HepG2 (cell line): ENCODE data around the gene ZBED6. TPM values are rescaled to one million over a fixed set of nuclear protein-coding genes. Genes with fewer than 3 reads are reported as not detected.

Source experiments
- BRCA1 ChIP-seq: sonication (generic); formaldehyde crosslinking; IDR thresholded peaks from 2 replicates; pipeline ENCODE4 v1.4.0; 2020; ENCODE audit warnings: missing genetic modification reagents
- CENPT ChIP-seq: sonication (generic); formaldehyde crosslinking; IDR thresholded peaks from 2 replicates; pipeline ENCODE4 v1.8.0; 2022; ENCODE audit warnings: low read depth, mild to moderate bottlenecking, moderate library complexity, missing genetic modification reagents
- CHCHD3 ChIP-seq: sonication (generic); formaldehyde crosslinking; IDR thresholded peaks from 2 replicates; pipeline ENCODE4 v1.8.0; 2022; ENCODE audit warnings: mild to moderate bottlenecking, missing genetic modification reagents, moderate library complexity
- EEA1 ChIP-seq: sonication (generic); formaldehyde crosslinking; IDR thresholded peaks from 2 replicates; pipeline ENCODE4 v1.5.1; 2020; ENCODE audit warnings: mild to moderate bottlenecking, missing genetic modification reagents, borderline replicate concordance
- FIP1L1 ChIP-seq: fragments of 200-400 bp; formaldehyde crosslinking; IDR thresholded peaks from 2 replicates; pipeline ENCODE4 v1.6.1; 2018; ENCODE audit warnings: low read depth, mild to moderate bottlenecking, low read length, moderate library complexity, borderline replicate concordance; ENCODE audit not compliant: insufficient read depth
- IRX3 ChIP-seq: sonication (generic); formaldehyde crosslinking; IDR thresholded peaks from 2 replicates; pipeline ENCODE4 v1.8.1; 2023; ENCODE audit warnings: mild to moderate bottlenecking, low read depth, missing genetic modification reagents, borderline replicate concordance
- KLF6 ChIP-seq: IDR thresholded peaks from 2 replicates; pipeline ENCODE4 v1.8.0; 2016; ENCODE audit warnings: missing biosample characterization, missing genetic modification reagents
- LRRFIP1 ChIP-seq: sonication (generic); formaldehyde crosslinking; conservative IDR thresholded peaks from 2 replicates; pipeline ENCODE4 v1.4.0; 2020; ENCODE audit warnings: missing genetic modification reagents
- MED8 ChIP-seq: sonication (generic); formaldehyde crosslinking; IDR thresholded peaks from 2 replicates; pipeline ENCODE4 v1.8.1; 2023; ENCODE audit warnings: mild to moderate bottlenecking, missing genetic modification reagents; ENCODE audit not compliant: insufficient replicate concordance
- MLLT10 ChIP-seq: sonication (generic); formaldehyde crosslinking; IDR thresholded peaks from 2 replicates; pipeline ENCODE4 v1.4.0; 2020; ENCODE audit warnings: missing genetic modification reagents
- NFE2 ChIP-seq: sonication (generic); formaldehyde crosslinking; IDR thresholded peaks from 2 replicates; pipeline ENCODE4 v1.4.0; 2020; ENCODE audit warnings: missing genetic modification reagents
- NPAS2 ChIP-seq: sonication (generic); formaldehyde crosslinking; IDR thresholded peaks from 2 replicates; pipeline ENCODE4 v1.8.0; 2022; ENCODE audit warnings: mild to moderate bottlenecking, missing genetic modification reagents, borderline replicate concordance
- RNF219 ChIP-seq: sonication (generic); formaldehyde crosslinking; IDR thresholded peaks from 2 replicates; pipeline ENCODE4 v1.5.0; 2020; ENCODE audit warnings: mild to moderate bottlenecking, missing genetic modification reagents
- ZFAT ChIP-seq: sonication (generic); formaldehyde crosslinking; conservative IDR thresholded peaks from 2 replicates; pipeline ENCODE4 v1.8.1; 2023; ENCODE audit warnings: missing genetic modification reagents, inconsistent platforms
- ZMYM4 ChIP-seq: sonication (generic); formaldehyde crosslinking; IDR thresholded peaks from 2 replicates; pipeline ENCODE4 v1.8.1; 2023; ENCODE audit warnings: mild to moderate bottlenecking, missing genetic modification reagents
- ZNF160 ChIP-seq: sonication (generic); formaldehyde crosslinking; IDR thresholded peaks from 2 replicates; pipeline ENCODE4 v1.8.0; 2022; ENCODE audit warnings: mild to moderate bottlenecking, inconsistent platforms, missing genetic modification reagents
- ZNF274 ChIP-seq: sonication (generic); formaldehyde crosslinking; IDR thresholded peaks from 2 replicates; pipeline ENCODE4 v1.5.1; 2020; ENCODE audit warnings: mild to moderate bottlenecking, missing genetic modification reagents
- ZNF282 ChIP-seq: fragments of 450-650 bp; IDR thresholded peaks from 2 replicates; pipeline ENCODE4 v1.6.1; 2018; ENCODE audit not compliant: partially characterized antibody
- ZNF562 ChIP-seq: sonication (generic); formaldehyde crosslinking; IDR thresholded peaks from 2 replicates; pipeline ENCODE4 v1.8.0; 2022; ENCODE audit warnings: missing genetic modification reagents, borderline replicate concordance
- ZNF564 ChIP-seq: sonication (generic); formaldehyde crosslinking; IDR thresholded peaks from 2 replicates; pipeline ENCODE4 v1.8.1; 2023; ENCODE audit warnings: mild to moderate bottlenecking, missing genetic modification reagents
- ZNF570 ChIP-seq: sonication (generic); formaldehyde crosslinking; IDR thresholded peaks from 2 replicates; pipeline ENCODE4 v1.4.0; 2020; ENCODE audit warnings: mild to moderate bottlenecking, missing genetic modification reagents, borderline replicate concordance
- ZSCAN30 ChIP-seq: sonication (generic); formaldehyde crosslinking; IDR thresholded peaks from 2 replicates; pipeline ENCODE4 v1.5.0; 2020; ENCODE audit warnings: mild to moderate bottlenecking, missing genetic modification reagents
- polyA plus RNA-seq, 8 experiments: library from polyadenylated mRNA; depleted of rRNA in 3 of 8; stranded (reverse) in 7 of 8; unstranded in 1 of 8; fragments of >200 nt; fragmentation: Illumina TruSeq in 4 of 8; extraction: Trizol in 4 of 8; gene quantifications; 2 replicates each; pipeline versions ENCODE4 v1.2.1 to v1.2.3, GENCODE V29; 2011 to 2016; ENCODE audit warnings: low read depth in 4 of 8, missing spikeins in 1 of 8, mixed read lengths in 1 of 8; ENCODE audit not compliant: insufficient read depth in 1 of 8
- total RNA-seq, 5 experiments: library from RNA; depleted of rRNA; stranded (reverse); fragments of >200 nt; fragmentation: Illumina TruSeq; extraction: Trizol; gene quantifications; 2 replicates each; pipeline ENCODE4 v1.2.3, GENCODE V29; 2016; ENCODE audit warnings: low read depth in 1 of 5
- TF ChIP-seq, protein P1 (sequence below): sonication (generic); formaldehyde crosslinking; IDR thresholded peaks from 2 replicates; pipeline ENCODE4 v1.4.0; 2020; ENCODE audit warnings: missing genetic modification reagents
- TF ChIP-seq, protein P2 (sequence below): IDR thresholded peaks from 2 replicates; pipeline ENCODE4 v1.6.1; 2016; ENCODE audit warnings: mild to moderate bottlenecking, missing biosample characterization, missing genetic modification reagents

The ZBED6 gene
- total and polyA plus RNA-seq, 2 of the 13 experiments (the other 11 are each of a cell fraction or from before 2014, with no cell fraction given), result 9.3 to 12.5 TPM

- TF ChIP-seq NFE2 (CRISPR knock-in tag) (no peak), ZNF564 (CRISPR knock-in tag) (no peak), MLLT10 (CRISPR knock-in tag) (no peak), CHCHD3 (CRISPR knock-in tag) (no peak), RNF219 (no peak), ZNF570 (no peak), MED8 (CRISPR knock-in tag) (peak; percentile 20), ZNF160 (peak; percentile 63; the same call in 1 of the 2 replicates), IRX3 (CRISPR knock-in tag) (no peak), ZMYM4 (peak; percentile 45; the same call in 1 of the 2 replicates), NPAS2 (CRISPR knock-in tag) (no peak), ZNF562 (no peak), ZNF274 (CRISPR knock-in tag) (peak; percentile 58; the same call in 1 of the 2 replicates), EEA1 (no peak), LRRFIP1 (CRISPR knock-in tag) (no peak), ZFAT (CRISPR knock-in tag) (no peak), CENPT (CRISPR knock-in tag) (no peak), ZNF282 (no peak), ZSCAN30 (CRISPR knock-in tag) (no peak), FIP1L1 (no peak), BRCA1 (CRISPR knock-in tag) (no peak), KLF6 (peak; percentile 89)
- TF ChIP-seq, protein P1, sequence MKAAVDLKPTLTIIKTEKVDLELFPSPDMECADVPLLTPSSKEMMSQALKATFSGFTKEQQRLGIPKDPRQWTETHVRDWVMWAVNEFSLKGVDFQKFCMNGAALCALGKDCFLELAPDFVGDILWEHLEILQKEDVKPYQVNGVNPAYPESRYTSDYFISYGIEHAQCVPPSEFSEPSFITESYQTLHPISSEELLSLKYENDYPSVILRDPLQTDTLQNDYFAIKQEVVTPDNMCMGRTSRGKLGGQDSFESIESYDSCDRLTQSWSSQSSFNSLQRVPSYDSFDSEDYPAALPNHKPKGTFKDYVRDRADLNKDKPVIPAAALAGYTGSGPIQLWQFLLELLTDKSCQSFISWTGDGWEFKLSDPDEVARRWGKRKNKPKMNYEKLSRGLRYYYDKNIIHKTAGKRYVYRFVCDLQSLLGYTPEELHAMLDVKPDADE (CRISPR knock-in tag), result no peak
- TF ChIP-seq, protein P2, sequence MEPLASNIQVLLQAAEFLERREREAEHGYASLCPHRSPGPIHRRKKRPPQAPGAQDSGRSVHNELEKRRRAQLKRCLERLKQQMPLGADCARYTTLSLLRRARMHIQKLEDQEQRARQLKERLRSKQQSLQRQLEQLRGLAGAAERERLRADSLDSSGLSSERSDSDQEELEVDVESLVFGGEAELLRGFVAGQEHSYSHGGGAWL (CRISPR knock-in tag), result peak; percentile 66
Observed at GRCh38 chr1:203795441-203796235, at the start of gene ZBED6, which contains the start of gene ZC3H11A (continued).
